K562 (cell line): Measurements from ENCODE around the gene ZDHHC14. TPM values are rescaled to one million over a fixed set of nuclear protein-coding genes. Genes with fewer than 3 reads are reported as not detected.

Experiments
- ATAC-seq: fragments of 200-7000 bp; cut with Tn5 transposase; 3 replicates; pipeline ENCODE4 v1.9.1; 2020; ENCODE audit warnings: moderate library complexity
- BruUV-seq: library from RNA; stranded (reverse); fragments of 400-500 nt; replicated peaks from 2 replicates; lab custom pipeline; 2021; lab: Mats Ljungman, UMichigan
- CTCF ChIA-PET: fragments of 300-600 bp; formaldehyde crosslinking; extraction: SDS; loops from one replicate; lab custom pipeline; 2021; ENCODE audit warnings: low intra/inter-chr PET ratio; lab: Yijun Ruan, JAX
- POLR2A ChIA-PET: fragments of 300-600, 350-650 bp; sonication (Branson Sonifier 250); formaldehyde crosslinking; extraction: SDS; loops from one replicate; lab custom pipeline; 2021; ENCODE audit warnings: antibody characterized with exemption, inconsistent platforms; lab: Yijun Ruan, JAX
- DNase-seq, 4 experiments: peaks; one replicate each; pipeline versions ENCODE4 v3.0.0 to v3.0.0-alpha.2; 2011 to 2018; ENCODE audit warnings: low spot score in 3 of 4, mixed read lengths in 3 of 4; ENCODE audit errors: extremely low read depth in 1 of 4
- FAIRE-seq: peaks from 2 replicates; lab custom pipeline; 2011; peaks lifted over from hg19 to GRCh38; lab: Jason Lieb, UNC
- H2AFZ ChIP-seq: 2 replicates; pipeline ENCODE4 v1.6.0; 2011; ENCODE audit warnings: low read depth, low read length, control low read depth, inconsistent platforms
- H3K27ac ChIP-seq: fragments of 200-600 bp; 3 replicates; pipeline ENCODE4 v1.8.0; 2011; ENCODE audit warnings: low read depth, mild to moderate bottlenecking, control low read depth, inconsistent platforms, low read length, moderate library complexity, mixed read lengths; ENCODE audit errors: extremely low read depth
- H3K27me3 ChIP-seq, 2 experiments: fragments of 300-600 bp in 1 of 2; 2 replicates in 1 of 2; 3 replicates in 1 of 2; pipeline versions ENCODE4 v1.6.0 to v1.8.0; 2011; ENCODE audit warnings: inconsistent platforms in 2 of 2, low read length in 2 of 2, mild to moderate bottlenecking in 1 of 2, mixed read lengths in 1 of 2, moderate library complexity in 1 of 2; ENCODE audit not compliant: control insufficient read depth in 2 of 2, insufficient read depth in 2 of 2
- H3K36me3 ChIP-seq: fragments of 300-600 bp; 3 replicates; pipeline ENCODE4 v1.8.0; 2011; ENCODE audit warnings: mild to moderate bottlenecking, low read length, inconsistent platforms; ENCODE audit not compliant: control insufficient read depth, insufficient read depth
- H3K4me1 ChIP-seq, 2 experiments: fragments of 200-600 bp in 1 of 2; replicated peaks in 1 of 2; 2 replicates in 1 of 2; 3 replicates in 1 of 2; pipeline versions ENCODE4 v1.5.1 to v1.8.0; 2011; ENCODE audit warnings: inconsistent platforms in 2 of 2, low read length in 2 of 2, mild to moderate bottlenecking in 1 of 2, mixed read lengths in 1 of 2, moderate library complexity in 1 of 2; ENCODE audit not compliant: control insufficient read depth in 2 of 2, insufficient read depth in 2 of 2
- H3K4me2 ChIP-seq: 2 replicates; pipeline ENCODE4 v1.6.1; 2011; ENCODE audit warnings: low read length, control low read depth, inconsistent platforms, mixed read lengths; ENCODE audit not compliant: insufficient read depth
- H3K4me3 ChIP-seq: fragments of 200-600 bp; sonication (generic), shearing (Covaris generic); 2 replicates; pipeline ENCODE4 v1.5.1; 2016; ENCODE audit warnings: control low read depth, inconsistent platforms
- H3K79me2 ChIP-seq: fragments of 200-600 bp; 3 replicates; pipeline ENCODE4 v1.8.0; 2011; ENCODE audit warnings: low read length, inconsistent platforms; ENCODE audit not compliant: control insufficient read depth, insufficient read depth
- H3K9ac ChIP-seq, 2 experiments: 2 replicates each; pipeline versions ENCODE4 v1.6.0 to v1.6.1; 2011; ENCODE audit warnings: low read depth in 2 of 2, low read length in 2 of 2, control low read depth in 1 of 2, inconsistent platforms in 1 of 2, mild to moderate bottlenecking in 1 of 2, mixed read lengths in 1 of 2; ENCODE audit not compliant: insufficient read depth in 1 of 2
- H3K9me1 ChIP-seq: one replicate; pipeline ENCODE4 v1.6.0; 2011; ENCODE audit warnings: inconsistent platforms, mild to moderate bottlenecking, low read length, moderate library complexity; ENCODE audit not compliant: control insufficient read depth, insufficient read depth
- H3K9me3 ChIP-seq: replicated peaks from 2 replicates; pipeline ENCODE4 v1.5.1; 2011; ENCODE audit warnings: low read depth, low read length, inconsistent platforms; ENCODE audit not compliant: control insufficient read depth, insufficient read depth
- H4K20me1 ChIP-seq: replicated peaks from 2 replicates; pipeline ENCODE4 v1.6.1; 2011; ENCODE audit warnings: low read length, inconsistent platforms, mixed read lengths; ENCODE audit not compliant: control insufficient read depth, insufficient read depth
- EP300 ChIP-seq: IDR thresholded peaks from 2 replicates; pipeline ENCODE4 v1.6.1; 2012; ENCODE audit warnings: low read length, improper control_type of control experiment
- EWSR1 ChIP-seq: fragments of 450-650 bp; IDR thresholded peaks from 2 replicates; pipeline ENCODE4 v1.6.1; 2018; ENCODE audit warnings: borderline replicate concordance, mild to moderate bottlenecking, low read depth, moderate library complexity; ENCODE audit not compliant: partially characterized antibody
- SMARCB1 ChIP-seq: IDR thresholded peaks from 2 replicates; pipeline ENCODE4 v1.6.1; 2011; ENCODE audit warnings: improper control_type of control experiment, low read depth; ENCODE audit not compliant: insufficient read length
- SP1 ChIP-seq: sonication (generic); formaldehyde crosslinking; IDR thresholded peaks from 2 replicates; pipeline ENCODE4 v1.8.1; 2022; ENCODE audit warnings: mild to moderate bottlenecking, missing genetic modification reagents
- TEAD4 ChIP-seq, 2 experiments: sonication (generic) in 1 of 2; formaldehyde crosslinking in 1 of 2; IDR thresholded peaks; 2 replicates each; pipeline versions ENCODE4 v1.6.1 to v1.8.0; 2012 to 2022; ENCODE audit warnings: borderline replicate concordance in 1 of 2, inconsistent platforms in 1 of 2, low read length in 1 of 2, mild to moderate bottlenecking in 1 of 2, missing genetic modification reagents in 1 of 2
- ZC3H8 ChIP-seq: fragments of 450-650 bp; IDR thresholded peaks from 2 replicates; pipeline ENCODE4 v1.6.1; 2017
- ZNF184 ChIP-seq: sonication (generic); formaldehyde crosslinking; IDR thresholded peaks from 2 replicates; pipeline ENCODE4 v1.5.0; 2020; ENCODE audit warnings: missing genetic modification reagents
- ZNF232 ChIP-seq: sonication (generic); formaldehyde crosslinking; IDR thresholded peaks from 2 replicates; pipeline ENCODE4 v1.8.0; 2022; ENCODE audit warnings: mild to moderate bottlenecking, missing genetic modification reagents
- ZNF695 ChIP-seq: fragments of 450-650 bp; formaldehyde crosslinking; IDR thresholded peaks from 2 replicates; pipeline ENCODE4 v1.4.0; 2020; ENCODE audit warnings: mild to moderate bottlenecking, moderate library complexity
- WGBS: fragments of 100-300 bp; shearing (Covaris generic); methylation state at CpG from one replicate; pipeline ENCODE4 v1.1.6; 2016; ENCODE audit warnings: low coverage, mixed read lengths; ENCODE audit not compliant: insufficient coverage; ENCODE audit errors: missing lambda C conversion rate; 5-methylcytosine and 5-hydroxymethylcytosine counted together
- in situ Hi-C: fragments of 300-500 bp; cut with MboI; formaldehyde crosslinking; loops from 4 replicates; pipeline ENCODE4 v1.15.0; 2018; ENCODE audit warnings: inconsistent platforms, mixed read lengths
- intact Hi-C: fragments of 100-400 bp; cut with micrococcal nuclease; formaldehyde crosslinking; loops from 2 replicates; pipeline ENCODE4 v1.14.2; 2022
- polyA plus RNA-seq, 8 experiments: library from polyadenylated mRNA; depleted of rRNA in 4 of 8; stranded (reverse) in 5 of 8; unstranded in 3 of 8; fragments of >200 nt; fragmentation: Nextera tagmentation in 2 of 8; fragmentation: Illumina TruSeq in 1 of 8; extraction: Ambion mirVana in 2 of 8; extraction: Trizol in 1 of 8; gene quantifications; 2 replicates each; pipeline versions ENCODE4 v1.2.1 to v1.2.3, GENCODE V29; 2011 to 2014; ENCODE audit warnings: inconsistent platforms in 1 of 8, missing spikeins in 1 of 8
- total RNA-seq, 7 experiments: library from RNA; depleted of rRNA in 6 of 7; stranded (reverse); fragments of >200 nt in 6 of 7; fragmentation: Illumina TruSeq in 2 of 7; extraction: Trizol in 2 of 7; gene quantifications; 2 replicates each; pipeline versions ENCODE4 v1.2.1 to v1.2.3, GENCODE V29; 2011 to 2021; ENCODE audit warnings: low replicate concordance in 1 of 7
- TF ChIP-seq, protein P1 (sequence below): IDR thresholded peaks from 2 replicates; pipeline ENCODE4 v1.6.1; 2012; ENCODE audit warnings: low read depth, low read length, improper control_type of control experiment, borderline replicate concordance

Gene ZDHHC14
- total and polyA plus RNA-seq, 9 of the 15 experiments (the other 6 are each of a cell fraction or from before 2014, with no cell fraction given): 0.92 to 23.1 (median 13.8) TPM

- TF ChIP-seq, protein P1, sequence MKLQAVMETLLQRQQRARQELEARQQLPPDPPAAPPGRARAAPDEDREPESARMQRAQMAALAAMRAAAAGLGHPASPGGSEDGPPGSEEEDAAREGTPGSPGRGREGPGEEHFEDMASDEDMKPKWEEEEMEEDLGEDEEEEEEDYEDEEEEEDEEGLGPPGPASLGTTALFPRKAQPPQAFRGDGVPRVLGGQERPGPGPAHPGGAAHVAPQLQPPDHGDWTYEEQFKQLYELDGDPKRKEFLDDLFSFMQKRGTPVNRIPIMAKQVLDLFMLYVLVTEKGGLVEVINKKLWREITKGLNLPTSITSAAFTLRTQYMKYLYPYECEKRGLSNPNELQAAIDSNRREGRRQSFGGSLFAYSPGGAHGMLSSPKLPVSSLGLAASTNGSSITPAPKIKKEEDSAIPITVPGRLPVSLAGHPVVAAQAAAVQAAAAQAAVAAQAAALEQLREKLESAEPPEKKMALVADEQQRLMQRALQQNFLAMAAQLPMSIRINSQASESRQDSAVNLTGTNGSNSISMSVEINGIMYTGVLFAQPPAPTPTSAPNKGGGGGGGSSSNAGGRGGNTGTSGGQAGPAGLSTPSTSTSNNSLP: no peak
- TF ChIP-seq ZNF184: no peak
- no peak for TF ChIP-seq TEAD4 (IDR thresholded peaks at IDR 0.05; ENCODE audit: low read length)
- TF ChIP-seq TEAD4 (CRISPR knock-in tag; IDR thresholded peaks at IDR 0.05; ENCODE audit: borderline replicate concordance): no peak
- no peak for TF ChIP-seq ZC3H8
- no peak for TF ChIP-seq SMARCB1
- no peak for TF ChIP-seq EP300
Measured at GRCh38 chr6:157660414-157660813, 279.4 kb downstream of the ZDHHC14 start (continued).

DNA sequence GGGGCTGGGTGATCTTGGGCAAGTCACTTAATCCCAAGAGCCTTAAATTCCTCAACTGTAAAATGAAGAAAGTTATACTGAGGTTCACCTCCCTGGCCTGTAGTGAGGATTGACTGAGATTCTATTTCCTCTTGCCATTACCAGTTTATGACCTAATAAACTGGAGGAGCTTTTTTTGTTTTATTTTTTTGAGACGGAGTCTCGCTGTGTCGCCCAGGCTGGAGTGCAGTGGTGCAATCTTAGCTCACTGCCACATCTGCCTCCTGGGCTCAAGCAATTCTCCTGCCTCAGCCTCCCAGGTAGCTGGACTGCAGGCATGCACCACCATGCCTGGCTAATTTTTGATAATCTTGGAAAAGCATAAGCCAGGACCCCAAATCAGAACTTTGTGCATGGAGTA, 280.7 kb downstream of the ZDHHC14 start:
- peaks cover 2% of the 10 kb centered on the region for H3K9me1 ChIP-seq
- no peaks in the 10 kb centered on the region for H3K9me3 ChIP-seq
- no peaks in the 10 kb centered on the region for H3K79me2 ChIP-seq
- in situ Hi-C loops (no loop called here), intact Hi-C loops (no loop called here)
- ChIA-PET POLR2A (no interaction called here), CTCF (no interaction called here)
- ATAC-seq: no peak
- no peak for FAIRE-seq
- no peak for DNase-seq
- BruUV-seq: no TSS peak
- H3K4me1 ChIP-seq: no peaks in the 10 kb centered on the region
- H3K4me2 ChIP-seq: no peak overlapping the region
- H4K20me1 ChIP-seq: no peaks in the 10 kb centered on the region
- H3K9ac ChIP-seq: no peak overlapping the region
- no peak overlapping the region for H2AFZ ChIP-seq
- no peak overlapping the region for H3K4me3 ChIP-seq
- peaks cover 21% of the 10 kb centered on the region for H3K36me3 ChIP-seq
- no peak overlapping the region for H3K27ac ChIP-seq
- no peak for TF ChIP-seq SP1 (CRISPR knock-in tag)
- no peak for TF ChIP-seq ZNF232
- no peak for TF ChIP-seq ZNF695 (CRISPR knock-in tag)
- no peak for TF ChIP-seq EWSR1
- 92% methylated on average over 3 of the region's 3 CpGs for WGBS
- H3K27me3 ChIP-seq: no peaks in the 10 kb centered on the region
